Ramos (cell line): ENCODE measurements around the gene SNX10.

Source experiments
- in situ Hi-C: fragments of 300-500 bp; cut with MboI; formaldehyde crosslinking; loops from one replicate; pipeline ENCODE4 v1.14.3; 2022; ENCODE audit warnings: low sequenced_read_pairs; ENCODE audit not compliant: unreplicated experiment

SNX10 gene

GRCh38 chr7:26360650-26361049 lies 69.0 kb downstream of the SNX10 start:
- in situ Hi-C loops = loop anchor here (10.0 kb wide), 3 partner anchors 76 to 466 kb away; no protein-coding TSS in a partner anchor

- in situ Hi-C loops = loop anchor here (10.0 kb wide), 3 partner anchors 77 to 467 kb away; no protein-coding TSS in a partner anchor
Measured at GRCh38 chr7:26361637-26362036, 70.0 kb downstream of the SNX10 start.

GRCh38 chr7:26363465-26363864 lies 71.8 kb downstream of the SNX10 start:
- in situ Hi-C loops = loop anchor here (10.0 kb wide), 3 partner anchors 79 to 469 kb away; no protein-coding TSS in a partner anchor

- in situ Hi-C loops = loop anchor here (5.0 to 10.0 kb wide), 4 partner anchors 80 to 470 kb away; no protein-coding TSS in a partner anchor
Measured at GRCh38 chr7:26365077-26365900, 73.6 kb downstream of the SNX10 start.

GRCh38 chr7:26365901-26366275 lies 74.2 kb downstream of the SNX10 start:
- in situ Hi-C loops = loop anchor here (5.0 to 10.0 kb wide), 4 partner anchors 81 to 471 kb away; no protein-coding TSS in a partner anchor

- in situ Hi-C loops = loop anchor here (5.0 to 10.0 kb wide), 4 partner anchors 82 to 472 kb away; no protein-coding TSS in a partner anchor
Measured at GRCh38 chr7:26367219-26367711, 75.6 kb downstream of the SNX10 start.

GRCh38 chr7:26368542-26368941 lies 76.9 kb downstream of the SNX10 start:
- in situ Hi-C loops = loop anchor here (5.0 to 10.0 kb wide), 4 partner anchors 84 to 474 kb away; no protein-coding TSS in a partner anchor

GRCh38 chr7:26369593-26369992 lies 77.9 kb downstream of the SNX10 start:
- in situ Hi-C loops = loop anchor here (5.0 to 10.0 kb wide), 4 partner anchors 85 to 475 kb away; no protein-coding TSS in a partner anchor

- in situ Hi-C loops = loop anchor here (10.0 kb wide), 1 partner anchor 785 kb away; the partner anchor contains the start of genes HOXA3 and HOXA7
Measured at GRCh38 chr7:26370011-26370410, 78.3 kb downstream of the SNX10 start.

- in situ Hi-C loops = loop anchor here (10.0 kb wide), 1 partner anchor 783 kb away; the partner anchor contains the start of genes HOXA3 and HOXA7
Measured at GRCh38 chr7:26372249-26372648, 80.6 kb downstream of the SNX10 start.

GRCh38 chr7:26372704-26373103 lies 81.0 kb downstream of the SNX10 start:
- in situ Hi-C loops = loop anchor here (10.0 kb wide), 1 partner anchor 782 kb away; the partner anchor contains the start of genes HOXA3 and HOXA7

GRCh38 chr7:26374647-26375373 lies 83.1 kb downstream of the SNX10 start:
- in situ Hi-C loops = loop anchor here (10.0 to 25.0 kb wide), 2 partner anchors 137 to 780 kb away; partner anchors contain the start of genes HOXA3 and HOXA7

- in situ Hi-C loops = loop anchor here (10.0 to 25.0 kb wide), 2 partner anchors 137 to 779 kb away; partner anchors contain the start of genes HOXA3 and HOXA7
Measured at GRCh38 chr7:26375726-26376174, 84.1 kb downstream of the SNX10 start.

GRCh38 chr7:26376175-26376917 lies 84.7 kb downstream of the SNX10 start:
- in situ Hi-C loops = loop anchor here (10.0 to 25.0 kb wide), 2 partner anchors 136 to 778 kb away; partner anchors contain the start of genes HOXA3 and HOXA7

GRCh38 chr7:26378016-26378415 lies 86.4 kb downstream of the SNX10 start:
- in situ Hi-C loops = loop anchor here (10.0 to 25.0 kb wide), 2 partner anchors 134 to 777 kb away; partner anchors contain the start of genes HOXA3 and HOXA7

- in situ Hi-C loops = loop anchor here (10.0 to 25.0 kb wide), 2 partner anchors 133 to 775 kb away; partner anchors contain the start of genes HOXA3 and HOXA7
Measured at GRCh38 chr7:26379711-26380110, 88.0 kb downstream of the SNX10 start.

- in situ Hi-C loops = loop anchor here (25.0 kb wide), 1 partner anchor 131 kb away; no protein-coding TSS in a partner anchor
Measured at GRCh38 chr7:26381476-26382353, 90.1 kb downstream of the SNX10 start.

GRCh38 chr7:26385240-26385639 lies 93.6 kb downstream of the SNX10 start:
- in situ Hi-C loops = loop anchor here (25.0 kb wide), 1 partner anchor 127 kb away; no protein-coding TSS in a partner anchor
